ENCODE results near the gene ZNF831. TPM values are rescaled to one million over a fixed set of nuclear protein-coding genes. Genes with fewer than 3 reads are reported as not detected.
A peak's percentile ranks its signal among the peaks of the same experiment; 100 is the strongest.

Gene ZNF831
- total and polyA plus RNA-seq, 10 of the 15 experiments (the other 5 are each of a cell fraction or from before 2014, with no cell fraction given), result 0.01 to 0.97 (median 0.23) TPM

GRCh38 chr20:59139998-59140397 is 23.6 kb upstream of the ZNF831 start:
- no peaks in the 10 kb centered on the region; the same call in 2 of the 3 replicates for H3K9me3 ChIP-seq (replicated peaks; ENCODE audit: control insufficient read depth, insufficient read depth, low read length)
- no peak overlapping the region for H2AFZ ChIP-seq (ENCODE audit: control insufficient read depth, low read depth, low read length)
- CTCF ChIA-PET, result no interaction called here
- H3K36me3 ChIP-seq (ENCODE audit: control insufficient read depth in 2 of 2, insufficient read depth in 2 of 2, low read length in 1 of 2), result no peaks in the 10 kb centered on the region
- intact Hi-C loops (cut with micrococcal nuclease; ENCODE audit: unreplicated experiment) (no loop called here), in situ Hi-C loops (cut with MboI) (no loop called here)
- H3K4me1 ChIP-seq (ENCODE audit: control insufficient read depth, insufficient read depth, low read length), result no peaks in the 10 kb centered on the region
- no peak overlapping the region for H3K4me3 ChIP-seq
- DNase-seq (ENCODE audit: low read depth, low spot score), result no peak
- 35% methylated on average over 1 of the region's 1 CpG for WGBS (ENCODE audit: insufficient coverage, insufficient replicate concordance, low lambda C conversion rate, missing lambda C conversion rate)
- H3K27ac ChIP-seq (ENCODE audit: control insufficient read depth, insufficient read depth), result no peak overlapping the region
- no peak overlapping the region for H3K9ac ChIP-seq (ENCODE audit: control insufficient read depth, insufficient read depth, low read length)
- SMC1A ChIA-PET (ENCODE audit: uncharacterized antibody, unreplicated experiment), result no interaction called here
- POLR2A ChIA-PET, result no interaction called here
- RAD21 ChIA-PET (ENCODE audit: unreplicated experiment), result no interaction called here
- no peaks in the 10 kb centered on the region for H3K79me2 ChIP-seq (ENCODE audit: control insufficient read depth, insufficient read depth, low read length)
- FAIRE-seq, result no peak
- TF ChIP-seq PAX5 (IDR thresholded peaks at IDR 0.05; ENCODE audit: borderline replicate concordance, low read depth, low read length) (no peak), IRF5 (IDR thresholded peaks at IDR 0.05; ENCODE audit: borderline replicate concordance) (no peak), KLF5 (IDR thresholded peaks at IDR 0.05; ENCODE audit: partially characterized antibody) (no peak), BRCA1 (IDR thresholded peaks at IDR 0.05; ENCODE audit: low read depth, low read length) (no peak)
- no peaks in the 10 kb centered on the region; a peak in 1 of 4 replicates for H3K27me3 ChIP-seq (replicated peaks in 1 of 2; ENCODE audit: control insufficient read depth in 2 of 2, insufficient read depth in 2 of 2, low read length in 1 of 2)
- H4K20me1 ChIP-seq (ENCODE audit: control insufficient read depth, insufficient read depth), result no peaks in the 10 kb centered on the region
- H3K4me2 ChIP-seq (ENCODE audit: control insufficient read depth, insufficient read depth), result no peak overlapping the region
- BruUV-seq (replicated peaks), result no TSS peak
- no peak for ATAC-seq

GRCh38 chr20:59141818-59142581 is 21.6 kb upstream of the ZNF831 start:
- ChIA-PET RAD21 (ENCODE audit: unreplicated experiment) (no interaction called here), SMC1A (ENCODE audit: uncharacterized antibody, unreplicated experiment) (no interaction called here), POLR2A (no interaction called here), CTCF (no interaction called here)
- H3K4me3 ChIP-seq, result no peak overlapping the region
- no peaks in the 10 kb centered on the region for H4K20me1 ChIP-seq (ENCODE audit: control insufficient read depth, insufficient read depth)
- H3K4me2 ChIP-seq (ENCODE audit: control insufficient read depth, insufficient read depth), result no peak overlapping the region
- ATAC-seq (no peak), FAIRE-seq (no peak), DNase-seq (ENCODE audit: low read depth, low spot score) (no peak)
- no peak overlapping the region for H2AFZ ChIP-seq (ENCODE audit: control insufficient read depth, low read depth, low read length)
- no peaks in the 10 kb centered on the region for H3K36me3 ChIP-seq (ENCODE audit: control insufficient read depth in 2 of 2, insufficient read depth in 2 of 2, low read length in 1 of 2)
- H3K27ac ChIP-seq (ENCODE audit: control insufficient read depth, insufficient read depth), result no peak overlapping the region
- WGBS (ENCODE audit: insufficient coverage, insufficient replicate concordance, low lambda C conversion rate, missing lambda C conversion rate), result 58% methylated on average over 13 of the region's 13 CpGs
- no peak overlapping the region for H3K9ac ChIP-seq (ENCODE audit: control insufficient read depth, insufficient read depth, low read length)
- BruUV-seq (replicated peaks), result no TSS peak
- in situ Hi-C loops (cut with MboI) (no loop called here), intact Hi-C loops (cut with micrococcal nuclease; ENCODE audit: unreplicated experiment) (no loop called here)
- TF ChIP-seq REST (IDR thresholded peaks at IDR 0.05; ENCODE audit: low read depth, low read length) (peak; percentile 86), NR2C1 (IDR thresholded peaks at IDR 0.05) (no peak)
- no peaks in the 10 kb centered on the region for H3K79me2 ChIP-seq (ENCODE audit: control insufficient read depth, insufficient read depth, low read length)
- no peaks in the 10 kb centered on the region; a peak in 2 of 4 replicates for H3K27me3 ChIP-seq (replicated peaks in 1 of 2; ENCODE audit: control insufficient read depth in 2 of 2, insufficient read depth in 2 of 2, low read length in 1 of 2)
- H3K9me3 ChIP-seq (replicated peaks; ENCODE audit: control insufficient read depth, insufficient read depth, low read length), result no peaks in the 10 kb centered on the region; the same call in 2 of the 3 replicates
- H3K4me1 ChIP-seq (ENCODE audit: control insufficient read depth, insufficient read depth, low read length), result no peaks in the 10 kb centered on the region

All from GM12878 (cell line).